ENCODE data around the gene WDR45B. TPM values are rescaled to one million over a fixed set of nuclear protein-coding genes. Genes with fewer than 3 reads are reported as not detected.
"Not testable (repeated sequence)": the region's sequence is repeated elsewhere in the genome, so short reads cannot be mapped to it uniquely, and the experiment has no call there.

The WDR45B gene
- total RNA-seq, 1 donor from 2014 or later = 74.1 TPM

- H3K4me1 Mint-ChIP-seq (ENCODE audit: unreplicated experiment) = peaks cover 4% of the 10 kb centered on the region
- H3K36me3 Mint-ChIP-seq (ENCODE audit: low read depth, unreplicated experiment) = peaks cover 13% of the 10 kb centered on the region
- no peak for DNase-seq (ENCODE audit: low spot score)
- H3K27ac Mint-ChIP-seq (ENCODE audit: unreplicated experiment) = peak overlapping the region; percentile 48
- H3K27me3 Mint-ChIP-seq (ENCODE audit: unreplicated experiment) = peaks cover 8% of the 10 kb centered on the region
- TF ChIP-seq CTCF (IDR thresholded peaks at IDR 0.05; ENCODE audit: unreplicated experiment) = no peak
- H3K4me3 Mint-ChIP-seq (ENCODE audit: unreplicated experiment) = no peak overlapping the region
- no peaks in the 10 kb centered on the region for H3K9me3 Mint-ChIP-seq (ENCODE audit: unreplicated experiment)
These were observed 66.0 kb downstream of the WDR45B start for GRCh38 chr17:82582213-82582612.

GRCh38 chr17:82579969-82580368, 68.3 kb downstream of the WDR45B start:
- not testable (repeated sequence) for DNase-seq (ENCODE audit: low spot score); H3K27me3 Mint-ChIP-seq (ENCODE audit: unreplicated experiment); H3K36me3 Mint-ChIP-seq (ENCODE audit: low read depth, unreplicated experiment); H3K9me3 Mint-ChIP-seq (ENCODE audit: unreplicated experiment); H3K27ac Mint-ChIP-seq (ENCODE audit: unreplicated experiment); H3K4me3 Mint-ChIP-seq (ENCODE audit: unreplicated experiment); H3K4me1 Mint-ChIP-seq (ENCODE audit: unreplicated experiment)

GRCh38 chr17:82577300-82577699, 70.9 kb downstream of the WDR45B start:
- Mint-ChIP-seq H3K27me3 (ENCODE audit: unreplicated experiment) (peaks cover 3% of the 10 kb centered on the region), H3K9me3 (ENCODE audit: unreplicated experiment) (no peaks in the 10 kb centered on the region), H3K27ac (ENCODE audit: unreplicated experiment) (no peak overlapping the region), H3K4me1 (ENCODE audit: unreplicated experiment) (no peaks in the 10 kb centered on the region), H3K36me3 (ENCODE audit: low read depth, unreplicated experiment) (peaks cover 13% of the 10 kb centered on the region), H3K4me3 (ENCODE audit: unreplicated experiment) (no peak overlapping the region)
- TF ChIP-seq CTCF (IDR thresholded peaks at IDR 0.05; ENCODE audit: unreplicated experiment) = no peak
- DNase-seq (ENCODE audit: low spot score) = no peak

GRCh38 chr17:82575581-82576221, 72.5 kb downstream of the WDR45B start:
- H3K9me3 Mint-ChIP-seq (ENCODE audit: unreplicated experiment); H3K4me1 Mint-ChIP-seq (ENCODE audit: unreplicated experiment); H3K27ac Mint-ChIP-seq (ENCODE audit: unreplicated experiment); H3K27me3 Mint-ChIP-seq (ENCODE audit: unreplicated experiment); DNase-seq (ENCODE audit: low spot score): not testable (repeated sequence)
- peak overlapping the region; percentile 66 for H3K4me3 Mint-ChIP-seq (ENCODE audit: unreplicated experiment)
- H3K36me3 Mint-ChIP-seq (ENCODE audit: low read depth, unreplicated experiment) = peaks cover 19% of the 10 kb centered on the region

GRCh38 chr17:82574041-82574440, 74.2 kb downstream of the WDR45B start:
- Mint-ChIP-seq H3K4me3 (ENCODE audit: unreplicated experiment) (peak overlapping the region; percentile 47), H3K27me3 (ENCODE audit: unreplicated experiment) (peaks cover 5% of the 10 kb centered on the region), H3K9me3 (ENCODE audit: unreplicated experiment) (no peaks in the 10 kb centered on the region), H3K4me1 (ENCODE audit: unreplicated experiment) (no peaks in the 10 kb centered on the region), H3K36me3 (ENCODE audit: low read depth, unreplicated experiment) (peaks cover 24% of the 10 kb centered on the region), H3K27ac (ENCODE audit: unreplicated experiment) (no peak overlapping the region)
- DNase-seq (ENCODE audit: low spot score) = no peak
- no peak for TF ChIP-seq CTCF (IDR thresholded peaks at IDR 0.05; ENCODE audit: unreplicated experiment)

GRCh38 chr17:82571855-82572254, 76.4 kb downstream of the WDR45B start:
- Mint-ChIP-seq H3K36me3 (ENCODE audit: low read depth, unreplicated experiment) (peaks cover 32% of the 10 kb centered on the region), H3K9me3 (ENCODE audit: unreplicated experiment) (no peaks in the 10 kb centered on the region), H3K27ac (ENCODE audit: unreplicated experiment) (no peak overlapping the region), H3K4me1 (ENCODE audit: unreplicated experiment) (no peaks in the 10 kb centered on the region), H3K4me3 (ENCODE audit: unreplicated experiment) (no peak overlapping the region), H3K27me3 (ENCODE audit: unreplicated experiment) (peaks cover 2% of the 10 kb centered on the region)
- TF ChIP-seq CTCF (IDR thresholded peaks at IDR 0.05; ENCODE audit: unreplicated experiment) = no peak
- DNase-seq (ENCODE audit: low spot score) = no peak

Data from endothelial cell (in vitro differentiated cells).